Caco-2 (cell line): ENCODE measurements around the gene AK5. TPM values are rescaled to one million over a fixed set of nuclear protein-coding genes. Genes with fewer than 3 reads are reported as not detected.
"Not testable (repeated sequence)": the region's sequence is repeated elsewhere in the genome, so short reads cannot be mapped to it uniquely, and the experiment has no call there.

Experiments used
- BruUV-seq: library from RNA; stranded (reverse); fragments of 400-500 nt; replicated peaks from 2 replicates; lab custom pipeline; 2021; lab: Mats Ljungman, UMichigan
- CTCF ChIA-PET: fragments of 300-600 bp; sonication (Branson Sonifier 250); formaldehyde crosslinking; loops from one replicate; lab custom pipeline; 2022; ENCODE audit warnings: antibody characterized with exemption; lab: Charles Lee
- POLR2A ChIA-PET: fragments of 300-600 bp; sonication (Branson Sonifier 250); formaldehyde crosslinking; loops from one replicate; lab custom pipeline; 2022; ENCODE audit warnings: antibody characterized with exemption; lab: Charles Lee
- DNase-seq, 2 experiments: peaks; one replicate each; pipeline versions ENCODE4 v3.0.0 to v3.0.0-alpha.2; 2020 to 2022
- H3K27me3 ChIP-seq: replicated peaks from 2 replicates; pipeline ENCODE4 v1.6.0; 2011; ENCODE audit warnings: low read length; ENCODE audit not compliant: control insufficient read depth, insufficient read depth
- H3K36me3 ChIP-seq: 2 replicates; pipeline ENCODE4 v1.5.1; 2011; ENCODE audit warnings: low read length; ENCODE audit not compliant: control insufficient read depth, insufficient read depth
- H3K4me1 ChIP-seq: fragments of 250-450 bp; sonication (Bioruptor Pico); 2 replicates; pipeline ENCODE4 v1.5.1; 2020; ENCODE audit warnings: mild to moderate bottlenecking
- H3K4me3 ChIP-seq: 2 replicates; pipeline ENCODE4 v1.5.1; 2011; ENCODE audit warnings: low read depth, mild to moderate bottlenecking, control low read depth, low read length
- H3K9me3 ChIP-seq: fragments of 250-450 bp; sonication (Bioruptor Pico); 2 replicates; pipeline ENCODE4 v1.5.1; 2020; ENCODE audit warnings: mild to moderate bottlenecking, moderate library complexity
- H3K27ac Mint-ChIP-seq: one replicate; pipeline ENCODE4 v1.8.0; 2022; ENCODE audit warnings: mixed read lengths; ENCODE audit not compliant: unreplicated experiment
- H3K27me3 Mint-ChIP-seq: one replicate; pipeline ENCODE4 v1.8.0; 2022; ENCODE audit warnings: mixed read lengths; ENCODE audit not compliant: insufficient read depth, unreplicated experiment
- H3K36me3 Mint-ChIP-seq: one replicate; pipeline ENCODE4 v1.8.0; 2022; ENCODE audit warnings: mild to moderate bottlenecking, mixed read lengths; ENCODE audit not compliant: insufficient read depth, unreplicated experiment
- H3K4me1 Mint-ChIP-seq: one replicate; pipeline ENCODE4 v1.8.0; 2022; ENCODE audit warnings: low read depth, mixed read lengths; ENCODE audit not compliant: unreplicated experiment
- H3K4me3 Mint-ChIP-seq: one replicate; pipeline ENCODE4 v1.8.0; 2022; ENCODE audit warnings: mild to moderate bottlenecking, moderate library complexity, mixed read lengths; ENCODE audit not compliant: unreplicated experiment
- H3K9me3 Mint-ChIP-seq: one replicate; pipeline ENCODE4 v1.8.0; 2022; ENCODE audit warnings: mixed read lengths; ENCODE audit not compliant: unreplicated experiment
- intact Hi-C: fragments of 100-400 bp; cut with micrococcal nuclease; formaldehyde crosslinking; loops from one replicate; pipeline ENCODE4 v1.10.0; 2022; ENCODE audit not compliant: unreplicated experiment
- total RNA-seq: library from RNA; stranded (reverse); gene quantifications from 2 replicates; pipeline ENCODE4 v1.2.3, GENCODE V29; 2022
- TF ChIP-seq, protein P1 (sequence below), 2 experiments: fragments of 200-600 bp in 1 of 2; IDR thresholded peaks; 1 replicate in 1 of 2; 2 replicates in 1 of 2; pipeline versions ENCODE4 v1.5.1 to v1.8.0; 2011 to 2022; ENCODE audit warnings: antibody characterized with exemption in 1 of 2, control low read depth in 1 of 2, inconsistent platforms in 1 of 2, low read depth in 1 of 2, low read length in 1 of 2, mild to moderate bottlenecking in 1 of 2, moderate library complexity in 1 of 2; ENCODE audit not compliant: insufficient read depth in 1 of 2, severe bottlenecking in 1 of 2, unreplicated experiment in 1 of 2

AK5 gene
- total RNA-seq, 1 experiment from 2014 or later, result not detected

GRCh38 chr1:77405186-77405585, 123.4 kb downstream of the AK5 start:
- Mint-ChIP-seq H3K27me3 (no peaks in the 10 kb centered on the region), H3K9me3 (no peaks in the 10 kb centered on the region), H3K4me3 (no peak overlapping the region), H3K27ac (no peak overlapping the region), H3K4me1 (no peaks in the 10 kb centered on the region), H3K36me3 (no peaks in the 10 kb centered on the region)
- POLR2A ChIA-PET, result no interaction called here
- Histone ChIP-seq H3K27me3 (no peaks in the 10 kb centered on the region), H3K4me1 (no peaks in the 10 kb centered on the region), H3K9me3 (no peaks in the 10 kb centered on the region), H3K36me3 (no peaks in the 10 kb centered on the region), H3K4me3 (no peak overlapping the region)
- BruUV-seq, result no TSS peak
- no peak for DNase-seq
- CTCF ChIA-PET, result no interaction called here
- TF ChIP-seq, protein P1, sequence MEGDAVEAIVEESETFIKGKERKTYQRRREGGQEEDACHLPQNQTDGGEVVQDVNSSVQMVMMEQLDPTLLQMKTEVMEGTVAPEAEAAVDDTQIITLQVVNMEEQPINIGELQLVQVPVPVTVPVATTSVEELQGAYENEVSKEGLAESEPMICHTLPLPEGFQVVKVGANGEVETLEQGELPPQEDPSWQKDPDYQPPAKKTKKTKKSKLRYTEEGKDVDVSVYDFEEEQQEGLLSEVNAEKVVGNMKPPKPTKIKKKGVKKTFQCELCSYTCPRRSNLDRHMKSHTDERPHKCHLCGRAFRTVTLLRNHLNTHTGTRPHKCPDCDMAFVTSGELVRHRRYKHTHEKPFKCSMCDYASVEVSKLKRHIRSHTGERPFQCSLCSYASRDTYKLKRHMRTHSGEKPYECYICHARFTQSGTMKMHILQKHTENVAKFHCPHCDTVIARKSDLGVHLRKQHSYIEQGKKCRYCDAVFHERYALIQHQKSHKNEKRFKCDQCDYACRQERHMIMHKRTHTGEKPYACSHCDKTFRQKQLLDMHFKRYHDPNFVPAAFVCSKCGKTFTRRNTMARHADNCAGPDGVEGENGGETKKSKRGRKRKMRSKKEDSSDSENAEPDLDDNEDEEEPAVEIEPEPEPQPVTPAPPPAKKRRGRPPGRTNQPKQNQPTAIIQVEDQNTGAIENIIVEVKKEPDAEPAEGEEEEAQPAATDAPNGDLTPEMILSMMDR (IDR thresholded peaks at IDR 0.05; ENCODE audit: insufficient read depth in 1 of 2, low read depth in 1 of 2, low read length in 1 of 2, severe bottlenecking in 1 of 2, unreplicated experiment in 1 of 2), result no peak
- intact Hi-C loops, result no loop called here

DNA sequence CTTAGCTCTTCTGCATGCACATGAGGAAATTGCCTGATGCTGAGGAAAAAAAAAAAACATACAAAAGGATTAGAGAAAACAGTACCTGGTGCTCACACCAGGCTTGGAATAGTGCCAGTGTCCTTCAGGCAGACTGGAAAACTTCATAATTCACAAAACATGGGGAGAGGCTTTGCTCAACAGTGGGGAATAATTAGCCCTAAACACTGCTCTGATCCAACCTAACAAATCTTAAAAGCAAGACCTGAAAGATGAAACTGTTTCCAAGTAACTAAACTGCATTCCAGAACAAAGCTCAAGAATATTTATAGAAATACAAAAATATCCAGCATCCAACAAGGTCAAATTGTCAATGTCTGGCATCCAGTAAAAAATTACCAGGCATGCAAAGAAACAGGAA, 124.8 kb downstream of the AK5 start:
- ChIA-PET CTCF (no interaction called here), POLR2A (no interaction called here)
- no peaks in the 10 kb centered on the region for H3K36me3 Mint-ChIP-seq
- H3K9me3 Mint-ChIP-seq, result no peaks in the 10 kb centered on the region
- TF ChIP-seq, protein P1 (IDR thresholded peaks at IDR 0.05; ENCODE audit: insufficient read depth in 1 of 2, low read depth in 1 of 2, low read length in 1 of 2, severe bottlenecking in 1 of 2, unreplicated experiment in 1 of 2), result no peak
- Histone ChIP-seq H3K4me1 (no peaks in the 10 kb centered on the region), H3K9me3 (no peaks in the 10 kb centered on the region), H3K27me3 (no peaks in the 10 kb centered on the region), H3K4me3 (no peak overlapping the region), H3K36me3 (no peaks in the 10 kb centered on the region)
- H3K4me1 Mint-ChIP-seq, result peaks cover 6% of the 10 kb centered on the region
- H3K4me3 Mint-ChIP-seq, result no peak overlapping the region
- no peak for DNase-seq
- BruUV-seq, result no TSS peak
- H3K27ac Mint-ChIP-seq, result no peak overlapping the region
- H3K27me3 Mint-ChIP-seq, result no peaks in the 10 kb centered on the region
- intact Hi-C loops, result no loop called here

DNA sequence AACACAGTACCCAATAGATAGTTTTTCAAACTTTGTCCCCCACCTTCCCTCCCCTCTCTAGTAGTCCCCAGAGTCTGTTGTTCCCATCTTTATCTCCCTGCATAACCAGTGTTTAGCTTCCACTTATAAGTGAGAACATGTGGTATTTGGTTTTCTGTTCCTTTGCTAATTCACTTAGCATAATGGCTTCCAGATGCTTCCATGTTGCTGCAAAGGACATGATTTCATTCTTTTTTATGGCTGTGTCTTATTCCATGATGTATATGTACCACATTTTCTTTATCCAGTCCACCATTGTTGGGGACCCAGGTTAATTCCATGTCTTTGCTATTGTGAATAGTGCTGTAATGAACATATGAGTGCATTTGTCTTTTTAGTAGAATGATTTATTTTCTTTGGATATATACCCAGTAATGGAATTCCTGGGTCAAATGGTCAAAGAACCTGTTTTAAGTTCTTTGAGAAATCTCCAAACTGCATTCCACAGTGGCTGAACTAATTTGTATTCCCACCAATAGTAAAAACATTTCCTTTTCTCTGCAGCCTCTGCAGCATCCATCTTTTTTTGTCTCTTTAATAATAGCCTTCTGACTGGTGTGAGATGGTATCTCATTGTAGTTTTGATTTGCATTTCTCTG, 126.0 kb downstream of the AK5 start:
- TF ChIP-seq, protein P1 (IDR thresholded peaks at IDR 0.05; ENCODE audit: insufficient read depth in 1 of 2, low read depth in 1 of 2, low read length in 1 of 2, severe bottlenecking in 1 of 2, unreplicated experiment in 1 of 2), result no peak
- ChIA-PET CTCF (no interaction called here), POLR2A (no interaction called here)
- H3K4me3 Mint-ChIP-seq, result no peak overlapping the region
- Histone ChIP-seq H3K4me3 (no peak overlapping the region), H3K27me3 (no peaks in the 10 kb centered on the region), H3K4me1 (no peaks in the 10 kb centered on the region), H3K36me3 (no peaks in the 10 kb centered on the region), H3K9me3 (no peaks in the 10 kb centered on the region)
- H3K9me3 Mint-ChIP-seq, result no peaks in the 10 kb centered on the region
- no peaks in the 10 kb centered on the region for H3K27me3 Mint-ChIP-seq
- H3K36me3 Mint-ChIP-seq, result no peaks in the 10 kb centered on the region
- intact Hi-C loops, result no loop called here
- DNase-seq, result no peak
- BruUV-seq, result no TSS peak
- no peak overlapping the region for H3K27ac Mint-ChIP-seq
- H3K4me1 Mint-ChIP-seq, result peaks cover 6% of the 10 kb centered on the region

DNA sequence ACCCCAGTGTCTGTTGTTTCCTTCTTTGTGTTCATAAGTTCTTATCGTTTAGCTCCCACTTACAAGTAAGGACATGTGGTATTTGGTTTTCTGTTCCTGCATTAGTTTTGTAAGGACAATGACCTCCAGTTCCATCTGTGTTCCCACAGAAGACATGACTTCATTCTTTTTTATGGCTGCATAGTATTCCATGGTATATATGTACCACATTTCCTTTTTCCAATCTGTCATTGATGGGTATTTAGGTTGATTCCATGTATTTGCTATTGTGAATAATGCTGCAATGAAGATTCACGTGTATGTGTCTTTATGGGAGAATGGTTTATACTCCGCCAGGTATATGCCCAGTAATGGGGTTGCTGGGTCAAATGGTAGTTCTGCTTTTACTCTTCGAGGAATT, 127.1 kb downstream of the AK5 start:
- H3K27me3 Mint-ChIP-seq, CTCF ChIA-PET, H3K4me3 ChIP-seq, H3K36me3 Mint-ChIP-seq, POLR2A ChIA-PET, H3K27me3 ChIP-seq, H3K27ac Mint-ChIP-seq, H3K4me1 Mint-ChIP-seq, H3K9me3 ChIP-seq, H3K36me3 ChIP-seq, intact Hi-C loops, BruUV-seq, DNase-seq, H3K4me3 Mint-ChIP-seq, H3K4me1 ChIP-seq, H3K9me3 Mint-ChIP-seq: not testable (repeated sequence)
